HG03558 (cell line): Measurements from ENCODE around the gene PMPCA.

Experiments used
- ATAC-seq: cut with Tn5 transposase; IDR thresholded peaks from one replicate; pipeline ENCODE4 v1.9.1; 2021; ENCODE audit warnings: moderate number of reproducible peaks; ENCODE audit not compliant: unreplicated experiment; ENCODE audit errors: extremely low read depth

The PMPCA gene

DNA sequence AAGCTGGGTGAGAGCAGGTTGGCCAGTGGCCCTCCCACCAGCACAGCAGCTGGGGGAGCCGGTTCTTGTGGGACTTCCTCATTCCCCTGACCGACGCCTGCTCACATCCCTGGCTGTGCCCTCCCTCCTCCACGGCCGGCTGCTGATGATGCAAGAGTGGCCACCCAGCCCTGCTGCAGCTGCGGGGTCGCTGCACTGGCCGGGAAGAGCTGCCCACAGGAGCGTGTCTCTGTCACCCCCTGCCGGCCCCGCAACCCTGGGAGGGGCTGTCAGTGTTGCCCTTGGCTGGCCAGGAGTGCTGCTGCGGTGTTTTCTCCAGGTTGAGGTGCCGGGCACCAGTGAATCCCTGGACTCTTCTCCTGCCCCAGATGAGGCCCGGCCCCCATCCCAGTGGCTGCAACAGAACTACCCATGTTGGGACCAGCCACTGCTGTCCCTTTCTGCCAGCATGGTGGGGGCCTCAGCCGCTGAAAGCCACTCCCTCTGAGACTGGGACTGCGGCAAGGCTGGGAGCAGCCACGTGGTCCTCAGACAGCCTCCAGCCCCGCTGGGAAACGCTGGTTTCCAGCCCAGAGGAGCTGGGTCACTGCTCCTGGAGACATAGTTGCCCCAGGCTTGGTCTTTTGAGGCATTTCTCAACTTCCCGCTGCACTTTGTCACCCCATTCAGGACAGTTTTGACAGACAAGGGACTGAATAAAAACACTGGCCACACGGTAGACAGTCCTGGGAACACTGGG is 37.7 kb upstream of the PMPCA start:
- no peak for ATAC-seq

GRCh38 chr9:136373300-136374182 is 36.9 kb upstream of the PMPCA start, which contains the start of gene CARD9:
TSS of gene CARD9 (minus strand) at chr9:136373669. CDS start at chr9:136372078, 1,591 bp downstream.
- ATAC-seq, result no peak

GRCh38 chr9:136374183-136374575 is 36.3 kb upstream of the PMPCA start:
- no peak for ATAC-seq

DNA sequence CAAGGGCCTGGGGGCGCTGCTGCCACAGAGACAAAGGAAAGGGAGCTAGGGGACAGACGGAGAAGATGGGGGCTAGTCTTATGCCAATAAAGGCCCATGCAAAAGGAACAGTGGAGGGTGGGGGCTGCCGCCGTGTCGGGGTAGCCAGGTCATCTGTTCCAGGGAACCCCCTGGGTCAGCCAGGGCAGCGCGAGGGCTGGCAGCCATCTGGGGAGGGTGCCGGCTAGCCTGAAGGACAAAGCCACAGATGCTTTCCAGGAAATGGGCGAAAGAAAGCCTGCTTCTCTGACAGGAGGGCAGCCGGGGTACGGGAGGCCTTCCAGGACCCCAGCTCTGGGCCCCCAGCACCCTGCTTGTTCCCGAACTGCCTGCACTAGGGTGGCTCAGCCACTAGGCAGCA is 35.4 kb upstream of the PMPCA start:
- ATAC-seq, result no peak

DNA sequence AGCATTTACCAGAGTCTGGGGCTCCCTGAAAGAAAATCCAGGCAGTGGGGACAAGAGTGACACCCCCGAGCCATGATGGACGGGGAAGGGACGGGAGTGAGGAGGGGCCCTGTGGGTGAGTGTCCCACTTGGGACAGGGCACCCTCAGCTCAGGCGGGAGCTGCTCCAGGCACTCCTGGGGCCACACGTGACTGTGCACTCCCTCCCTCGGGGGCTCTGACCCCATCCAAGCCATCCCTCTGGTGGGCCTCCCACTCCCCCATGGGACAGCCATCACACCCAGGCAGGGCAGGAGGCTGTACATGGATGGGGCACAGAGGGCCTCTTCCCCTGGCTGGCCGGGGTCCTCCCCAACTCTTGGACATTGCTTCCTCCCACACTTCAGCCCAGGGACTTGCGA is 34.0 kb upstream of the PMPCA start:
- ATAC-seq, result no peak

DNA sequence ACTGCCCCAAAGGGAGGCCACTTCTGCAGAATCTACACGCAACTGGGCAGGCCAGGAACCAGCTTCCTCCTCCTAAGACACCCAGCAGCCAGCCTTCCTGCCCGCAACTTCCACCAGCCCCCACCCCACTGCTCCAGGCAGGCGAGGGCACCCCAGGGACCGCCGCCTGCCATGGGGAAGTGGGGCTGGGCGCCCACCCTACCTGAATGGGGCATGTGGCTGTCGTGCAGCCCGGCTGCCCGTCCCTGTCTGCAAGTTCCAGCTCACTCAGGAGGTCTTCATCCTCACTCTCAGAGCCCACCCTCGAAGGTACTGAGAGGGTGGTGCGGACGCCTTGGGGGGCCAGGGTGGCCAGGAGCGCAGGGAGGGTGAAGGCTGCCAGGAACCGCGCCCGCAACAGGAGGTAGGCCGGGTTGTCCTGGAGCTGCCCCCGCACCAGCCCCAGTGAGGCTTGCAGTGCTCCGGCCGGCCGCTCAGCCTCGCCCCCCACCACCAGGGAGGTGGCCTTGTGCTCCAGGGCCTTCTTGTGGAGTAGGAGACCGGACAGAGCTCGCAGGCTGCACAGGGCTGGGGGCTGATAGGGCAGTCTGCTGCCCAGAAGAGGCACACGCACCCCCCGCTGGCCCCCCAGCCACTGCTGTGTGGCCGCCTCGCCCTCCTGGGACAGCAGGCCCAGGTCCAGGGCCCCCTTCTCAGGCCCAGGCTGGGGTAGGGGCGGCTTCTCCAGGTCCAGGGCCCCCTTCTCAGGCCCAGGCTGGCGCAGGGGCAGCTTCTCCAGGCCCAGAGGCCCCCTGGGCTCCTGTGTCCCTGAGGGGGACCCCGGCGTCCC is 32.9 kb upstream of the PMPCA start:
- no peak for ATAC-seq

GRCh38 chr9:136378170-136379002 is 32.1 kb upstream of the PMPCA start:
- ATAC-seq, result no peak

GRCh38 chr9:136379003-136379287 is 31.5 kb upstream of the PMPCA start:
- no peak for ATAC-seq

- no peak for ATAC-seq
These were observed 31.1 kb upstream of the PMPCA start for GRCh38 chr9:136379401-136379800.

DNA sequence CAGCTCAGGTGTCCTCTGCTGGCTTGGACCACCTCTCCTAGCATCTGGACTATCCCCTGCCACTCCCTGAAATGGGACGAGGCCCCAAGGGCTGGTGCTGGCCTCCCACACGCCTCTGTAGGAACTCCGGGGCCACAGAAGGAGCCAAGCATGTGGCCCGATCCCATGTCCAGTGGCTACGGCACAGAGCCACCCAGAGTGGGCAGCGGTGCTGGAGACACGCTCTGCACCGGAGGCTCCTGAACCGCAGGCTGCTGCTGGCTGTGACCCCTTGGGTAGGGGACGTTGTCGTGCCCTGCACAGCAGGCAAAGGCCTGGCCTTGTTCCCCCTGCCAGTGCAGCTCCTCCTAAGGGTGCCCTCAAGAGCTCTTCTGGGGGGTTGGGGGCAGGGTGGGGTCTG is 30.6 kb upstream of the PMPCA start:
- ATAC-seq, result no peak

- no peak for ATAC-seq
These were observed 30.1 kb upstream of the PMPCA start for GRCh38 chr9:136380381-136380780.

GRCh38 chr9:136381311-136381710 is 29.1 kb upstream of the PMPCA start:
- ATAC-seq, result no peak

DNA sequence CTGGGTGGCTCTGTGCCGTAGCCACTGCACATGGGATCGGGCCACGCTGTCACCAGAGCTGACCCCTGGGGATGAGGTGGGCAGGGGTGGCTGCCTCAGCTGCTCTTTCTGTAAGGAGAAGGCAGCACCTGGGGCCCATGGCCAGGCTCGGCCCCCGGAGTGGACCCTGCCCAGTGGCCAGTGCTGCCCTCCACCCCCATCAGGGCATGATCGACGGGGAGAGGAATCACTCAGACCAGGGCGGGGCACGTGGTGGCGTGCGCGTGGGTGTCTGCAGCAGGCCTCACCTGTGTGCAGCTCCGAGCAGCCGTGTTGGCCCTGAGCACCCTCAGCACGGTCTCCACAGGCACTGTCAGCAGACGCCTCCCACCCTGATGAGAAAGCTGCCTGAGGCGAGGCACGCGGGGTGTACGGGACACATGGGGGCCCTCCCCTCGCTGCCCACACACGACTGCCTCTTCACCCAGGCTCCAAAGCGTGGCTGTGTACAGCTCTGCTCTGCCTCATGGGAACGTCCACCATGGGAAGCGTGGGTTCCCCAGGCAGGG is 28.4 kb upstream of the PMPCA start:
- ATAC-seq, result no peak

- no peak for ATAC-seq
These were observed 27.0 kb upstream of the PMPCA start for GRCh38 chr9:136383436-136383835.

- no peak for ATAC-seq
These were observed 25.4 kb upstream of the PMPCA start for GRCh38 chr9:136385015-136385414.

- no peak for ATAC-seq
These were observed 24.4 kb upstream of the PMPCA start for GRCh38 chr9:136386018-136386417.

- ATAC-seq, result no peak
These were observed 23.2 kb upstream of the PMPCA start for GRCh38 chr9:136387217-136387616.

DNA sequence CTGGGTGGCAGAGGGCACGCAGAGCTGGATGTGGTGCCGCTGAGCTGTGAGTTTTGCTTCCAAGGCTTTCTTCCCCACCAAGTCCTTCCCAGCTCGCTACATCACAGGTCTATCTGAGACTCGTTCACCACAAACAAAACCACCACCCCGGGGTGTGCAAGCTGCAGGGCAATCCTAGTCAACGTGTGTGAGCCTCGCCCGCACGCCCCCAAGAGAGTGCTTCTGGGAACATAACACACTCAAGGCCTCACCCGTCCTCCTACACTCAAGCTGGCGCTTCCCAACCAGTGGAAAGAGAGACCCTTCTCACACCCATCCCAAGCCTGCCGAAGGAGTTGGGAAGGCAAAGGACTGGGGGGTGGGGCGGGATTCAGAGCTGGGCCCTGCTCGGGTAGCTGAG is 21.1 kb upstream of the PMPCA start:
- no peak for ATAC-seq

DNA sequence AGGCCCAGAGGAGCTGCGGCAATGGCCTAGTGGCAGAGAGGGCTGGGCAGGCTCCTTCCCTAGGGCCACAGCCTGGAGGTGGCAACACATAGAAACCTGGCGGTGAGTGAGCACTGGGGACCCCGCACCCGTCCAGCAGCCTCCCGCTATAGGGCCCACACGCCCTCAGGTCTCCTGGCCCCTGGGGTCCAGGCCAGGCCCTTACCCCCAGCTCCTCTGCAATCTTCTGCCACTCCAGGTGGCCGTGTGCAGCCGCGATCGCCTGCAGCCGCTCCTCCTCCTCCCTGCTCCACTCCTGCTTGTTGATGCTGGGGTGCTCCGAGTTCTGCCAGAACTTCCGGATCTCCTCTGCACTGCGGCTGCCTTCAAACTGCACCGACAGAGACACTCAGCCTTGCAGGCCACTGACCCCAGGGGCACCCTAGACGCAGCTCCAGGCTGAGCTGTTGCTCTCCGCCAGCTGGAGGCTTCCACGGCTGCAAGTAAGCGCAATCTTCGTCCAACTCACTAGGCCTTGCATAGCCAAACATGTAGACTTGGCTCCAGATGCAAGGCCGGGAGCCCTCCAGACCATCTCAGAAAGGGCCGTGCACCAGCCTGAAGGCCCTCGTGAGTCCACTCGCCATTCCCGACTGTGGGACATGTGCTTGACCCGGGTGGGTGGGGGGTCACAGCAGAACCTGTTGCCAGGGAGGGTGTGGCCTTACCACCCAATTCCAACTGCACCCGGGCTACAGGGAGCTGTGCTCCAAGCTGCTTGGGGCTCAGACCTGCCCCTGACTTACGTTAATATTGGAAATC is 18.5 kb upstream of the PMPCA start:
- no peak for ATAC-seq
